ENCODE data around the gene TRIM41. TPM values are rescaled to one million over a fixed set of nuclear protein-coding genes. Genes with fewer than 3 reads are reported as not detected.

TRIM41 gene
- total and polyA plus RNA-seq, 9 of the 15 experiments (the other 6 are each of a cell fraction or from before 2014, with no cell fraction given) = 1.8 to 47.6 (median 20.9) TPM

GRCh38 chr5:181260720-181261319, 37.7 kb downstream of the TRIM41 start, which contains the start of gene TRIM52 (continued):
- TF ChIP-seq HNRNPK (IDR thresholded peaks at IDR 0.05; ENCODE audit: low read depth, low read length, poor library complexity, severe bottlenecking) (no peak), HDAC6 (IDR thresholded peaks at IDR 0.05; ENCODE audit: low read depth, low read length) (no peak), ZNF253 (CRISPR knock-in tag; conservative IDR thresholded peaks at IDR 0.05) (no peak), FOXK2 (conservative IDR thresholded peaks at IDR 0.05 in 1 of 2, IDR thresholded peaks at IDR 0.05 in 1 of 2; ENCODE audit: low read depth in 2 of 2) (peak in 1 of 2 experiments; percentile 60; a peak in 2 of 4 replicates), ZKSCAN3 (CRISPR knock-in tag; IDR thresholded peaks at IDR 0.05) (no peak), POLR2H (tag; IDR thresholded peaks at IDR 0.05; ENCODE audit: low read depth) (no peak; the same call in 1 of the 2 replicates), RBBP5 (IDR thresholded peaks at IDR 0.05; ENCODE audit: borderline replicate concordance, insufficient read depth, low read length, poor library complexity, severe bottlenecking) (peak; percentile 81), ZNF224 (CRISPR knock-in tag; IDR thresholded peaks at IDR 0.05) (peak; percentile 57; the same call in 1 of the 2 replicates), PRMT5 (CRISPR knock-in tag; IDR thresholded peaks at IDR 0.05) (no peak), ZEB2 (IDR thresholded peaks at IDR 0.05) (no peak), PBX2 (CRISPR knock-in tag; IDR thresholded peaks at IDR 0.05; ENCODE audit: low read depth) (no peak), PBX2 (tag; conservative IDR thresholded peaks at IDR 0.05; ENCODE audit: low read depth) (no peak), NCOA6 (IDR thresholded peaks at IDR 0.05) (no peak), ZNF324 (CRISPR knock-in tag; IDR thresholded peaks at IDR 0.05) (no peak), TSC22D4 (tag; IDR thresholded peaks at IDR 0.05) (no peak), BRCA1 (IDR thresholded peaks at IDR 0.05) (no peak), BRCA1 (CRISPR knock-in tag; IDR thresholded peaks at IDR 0.05) (no peak; the same call in 1 of the 2 replicates)
- TF ChIP-seq, protein P1, sequence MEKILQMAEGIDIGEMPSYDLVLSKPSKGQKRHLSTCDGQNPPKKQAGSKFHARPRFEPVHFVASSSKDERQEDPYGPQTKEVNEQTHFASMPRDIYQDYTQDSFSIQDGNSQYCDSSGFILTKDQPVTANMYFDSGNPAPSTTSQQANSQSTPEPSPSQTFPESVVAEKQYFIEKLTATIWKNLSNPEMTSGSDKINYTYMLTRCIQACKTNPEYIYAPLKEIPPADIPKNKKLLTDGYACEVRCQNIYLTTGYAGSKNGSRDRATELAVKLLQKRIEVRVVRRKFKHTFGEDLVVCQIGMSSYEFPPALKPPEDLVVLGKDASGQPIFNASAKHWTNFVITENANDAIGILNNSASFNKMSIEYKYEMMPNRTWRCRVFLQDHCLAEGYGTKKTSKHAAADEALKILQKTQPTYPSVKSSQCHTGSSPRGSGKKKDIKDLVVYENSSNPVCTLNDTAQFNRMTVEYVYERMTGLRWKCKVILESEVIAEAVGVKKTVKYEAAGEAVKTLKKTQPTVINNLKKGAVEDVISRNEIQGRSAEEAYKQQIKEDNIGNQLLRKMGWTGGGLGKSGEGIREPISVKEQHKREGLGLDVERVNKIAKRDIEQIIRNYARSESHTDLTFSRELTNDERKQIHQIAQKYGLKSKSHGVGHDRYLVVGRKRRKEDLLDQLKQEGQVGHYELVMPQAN (IDR thresholded peaks at IDR 0.05; ENCODE audit: borderline replicate concordance) = peak; percentile 94
- TF ChIP-seq, protein P2, sequence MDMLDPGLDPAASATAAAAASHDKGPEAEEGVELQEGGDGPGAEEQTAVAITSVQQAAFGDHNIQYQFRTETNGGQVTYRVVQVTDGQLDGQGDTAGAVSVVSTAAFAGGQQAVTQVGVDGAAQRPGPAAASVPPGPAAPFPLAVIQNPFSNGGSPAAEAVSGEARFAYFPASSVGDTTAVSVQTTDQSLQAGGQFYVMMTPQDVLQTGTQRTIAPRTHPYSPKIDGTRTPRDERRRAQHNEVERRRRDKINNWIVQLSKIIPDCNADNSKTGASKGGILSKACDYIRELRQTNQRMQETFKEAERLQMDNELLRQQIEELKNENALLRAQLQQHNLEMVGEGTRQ (CRISPR knock-in tag; IDR thresholded peaks at IDR 0.05) = no peak

All from K562 (cell line).